Ishikawa (cell line): Measurements from ENCODE around the gene LYSMD4.

Experiments used
- CEBPB ChIP-seq: IDR thresholded peaks from 2 replicates; pipeline ENCODE4 v1.6.1; 2012
- CREB1 ChIP-seq: IDR thresholded peaks from 2 replicates; pipeline ENCODE4 v1.6.1; 2012; ENCODE audit warnings: low read depth
- EGR1 ChIP-seq: IDR thresholded peaks from 2 replicates; pipeline ENCODE4 v1.6.1; 2012
- EP300 ChIP-seq: IDR thresholded peaks from 2 replicates; pipeline ENCODE4 v1.6.1; 2012; ENCODE audit warnings: borderline replicate concordance
- NFIC ChIP-seq: IDR thresholded peaks from 2 replicates; pipeline ENCODE4 v1.6.1; 2012
- RAD21 ChIP-seq: IDR thresholded peaks from 2 replicates; pipeline ENCODE4 v1.6.1; 2012; ENCODE audit warnings: low read depth
- TAF1 ChIP-seq: IDR thresholded peaks from 2 replicates; pipeline ENCODE4 v1.6.1; 2012; ENCODE audit warnings: low read depth, mild to moderate bottlenecking
- TCF12 ChIP-seq: IDR thresholded peaks from 2 replicates; pipeline ENCODE4 v1.6.1; 2012; ENCODE audit warnings: low read depth
- TEAD4 ChIP-seq: IDR thresholded peaks from 2 replicates; pipeline ENCODE4 v1.6.1; 2012
- YY1 ChIP-seq: IDR thresholded peaks from 2 replicates; pipeline ENCODE4 v1.6.1; 2012; ENCODE audit warnings: low read depth
- ZBTB7A ChIP-seq: IDR thresholded peaks from 2 replicates; pipeline ENCODE4 v1.6.1; 2012; ENCODE audit warnings: low read depth
- TF ChIP-seq, protein P1 (sequence below): IDR thresholded peaks from 2 replicates; pipeline ENCODE4 v1.6.1; 2012
- TF ChIP-seq, protein P2 (sequence below): IDR thresholded peaks from 2 replicates; pipeline ENCODE4 v1.6.1; 2012; ENCODE audit warnings: low read depth, mild to moderate bottlenecking
- TF ChIP-seq, protein P3 (sequence below): IDR thresholded peaks from 2 replicates; pipeline ENCODE4 v1.6.1; 2012

Gene LYSMD4

DNA sequence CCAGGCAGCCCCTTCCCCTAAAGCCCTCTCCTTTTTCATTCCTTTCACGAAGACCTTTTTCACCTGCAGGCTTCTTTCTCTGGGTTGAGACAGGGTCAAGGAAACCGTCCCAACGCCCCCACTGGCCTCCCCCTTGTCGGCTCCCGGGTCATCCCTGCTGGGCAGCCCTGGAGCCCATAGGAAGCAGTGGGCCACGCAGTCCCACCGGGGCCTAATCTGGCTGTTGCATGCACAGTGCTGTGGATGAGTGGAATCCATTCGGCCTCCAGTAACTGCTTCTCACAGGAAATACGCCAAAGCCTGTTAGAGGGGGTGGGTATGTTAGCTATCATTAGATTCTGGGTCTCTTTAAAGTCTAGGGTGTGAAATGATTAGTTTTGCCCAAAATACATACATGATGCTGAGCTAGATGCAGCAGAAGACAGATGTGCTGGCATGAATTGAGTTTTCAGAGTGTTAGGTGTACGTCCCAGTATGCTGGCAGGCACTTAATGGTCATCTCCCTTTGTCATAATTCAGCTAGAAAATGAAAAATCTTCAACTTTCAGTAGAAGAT, 16.6 kb downstream of the LYSMD4 start:
- TF ChIP-seq TAF1 (no peak), RAD21 (no peak), YY1 (no peak), CREB1 (no peak), TEAD4 (no peak), EP300 (no peak)
- TF ChIP-seq, protein P1, sequence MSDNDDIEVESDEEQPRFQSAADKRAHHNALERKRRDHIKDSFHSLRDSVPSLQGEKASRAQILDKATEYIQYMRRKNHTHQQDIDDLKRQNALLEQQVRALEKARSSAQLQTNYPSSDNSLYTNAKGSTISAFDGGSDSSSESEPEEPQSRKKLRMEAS: no peak
- TF ChIP-seq, protein P2, sequence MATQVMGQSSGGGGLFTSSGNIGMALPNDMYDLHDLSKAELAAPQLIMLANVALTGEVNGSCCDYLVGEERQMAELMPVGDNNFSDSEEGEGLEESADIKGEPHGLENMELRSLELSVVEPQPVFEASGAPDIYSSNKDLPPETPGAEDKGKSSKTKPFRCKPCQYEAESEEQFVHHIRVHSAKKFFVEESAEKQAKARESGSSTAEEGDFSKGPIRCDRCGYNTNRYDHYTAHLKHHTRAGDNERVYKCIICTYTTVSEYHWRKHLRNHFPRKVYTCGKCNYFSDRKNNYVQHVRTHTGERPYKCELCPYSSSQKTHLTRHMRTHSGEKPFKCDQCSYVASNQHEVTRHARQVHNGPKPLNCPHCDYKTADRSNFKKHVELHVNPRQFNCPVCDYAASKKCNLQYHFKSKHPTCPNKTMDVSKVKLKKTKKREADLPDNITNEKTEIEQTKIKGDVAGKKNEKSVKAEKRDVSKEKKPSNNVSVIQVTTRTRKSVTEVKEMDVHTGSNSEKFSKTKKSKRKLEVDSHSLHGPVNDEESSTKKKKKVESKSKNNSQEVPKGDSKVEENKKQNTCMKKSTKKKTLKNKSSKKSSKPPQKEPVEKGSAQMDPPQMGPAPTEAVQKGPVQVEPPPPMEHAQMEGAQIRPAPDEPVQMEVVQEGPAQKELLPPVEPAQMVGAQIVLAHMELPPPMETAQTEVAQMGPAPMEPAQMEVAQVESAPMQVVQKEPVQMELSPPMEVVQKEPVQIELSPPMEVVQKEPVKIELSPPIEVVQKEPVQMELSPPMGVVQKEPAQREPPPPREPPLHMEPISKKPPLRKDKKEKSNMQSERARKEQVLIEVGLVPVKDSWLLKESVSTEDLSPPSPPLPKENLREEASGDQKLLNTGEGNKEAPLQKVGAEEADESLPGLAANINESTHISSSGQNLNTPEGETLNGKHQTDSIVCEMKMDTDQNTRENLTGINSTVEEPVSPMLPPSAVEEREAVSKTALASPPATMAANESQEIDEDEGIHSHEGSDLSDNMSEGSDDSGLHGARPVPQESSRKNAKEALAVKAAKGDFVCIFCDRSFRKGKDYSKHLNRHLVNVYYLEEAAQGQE: no peak

DNA sequence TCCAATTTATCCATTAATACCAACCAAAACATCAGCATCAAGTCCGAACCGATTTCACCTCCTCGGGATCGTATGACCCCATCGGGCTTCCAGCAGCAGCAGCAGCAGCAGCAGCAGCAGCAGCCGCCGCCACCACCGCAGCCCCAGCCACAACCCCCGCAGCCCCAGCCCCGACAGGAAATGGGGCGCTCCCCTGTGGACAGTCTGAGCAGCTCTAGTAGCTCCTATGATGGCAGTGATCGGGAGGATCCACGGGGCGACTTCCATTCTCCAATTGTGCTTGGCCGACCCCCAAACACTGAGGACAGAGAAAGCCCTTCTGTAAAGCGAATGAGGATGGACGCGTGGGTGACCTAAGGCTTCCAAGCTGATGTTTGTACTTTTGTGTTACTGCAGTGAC, 20.8 kb downstream of the LYSMD4 start:
- no peak for TF ChIP-seq CEBPB
- TF ChIP-seq YY1: no peak
- no peak for TF ChIP-seq TCF12
- TF ChIP-seq CREB1: no peak
- TF ChIP-seq TAF1: no peak

DNA sequence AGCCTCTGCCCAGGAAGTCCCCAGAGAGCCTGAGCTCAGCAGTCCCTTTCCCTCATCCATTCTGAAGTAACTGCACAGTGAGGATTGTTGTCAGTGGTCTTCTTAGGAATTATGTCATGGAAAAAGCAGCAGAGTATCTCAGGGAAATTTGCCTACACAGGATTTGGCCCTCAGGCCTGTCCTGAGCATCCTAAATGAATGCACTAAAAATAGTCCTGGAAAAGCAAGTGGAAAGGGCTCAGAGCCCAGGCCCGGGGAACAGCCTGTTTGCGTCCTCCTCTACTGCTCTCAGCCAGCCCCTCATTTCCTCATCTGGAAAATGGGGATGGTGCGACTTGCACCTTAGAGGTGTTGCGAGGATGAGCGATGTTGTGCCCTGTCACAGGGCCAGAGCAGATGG, 21.6 kb downstream of the LYSMD4 start:
- TF ChIP-seq EGR1: no peak

DNA sequence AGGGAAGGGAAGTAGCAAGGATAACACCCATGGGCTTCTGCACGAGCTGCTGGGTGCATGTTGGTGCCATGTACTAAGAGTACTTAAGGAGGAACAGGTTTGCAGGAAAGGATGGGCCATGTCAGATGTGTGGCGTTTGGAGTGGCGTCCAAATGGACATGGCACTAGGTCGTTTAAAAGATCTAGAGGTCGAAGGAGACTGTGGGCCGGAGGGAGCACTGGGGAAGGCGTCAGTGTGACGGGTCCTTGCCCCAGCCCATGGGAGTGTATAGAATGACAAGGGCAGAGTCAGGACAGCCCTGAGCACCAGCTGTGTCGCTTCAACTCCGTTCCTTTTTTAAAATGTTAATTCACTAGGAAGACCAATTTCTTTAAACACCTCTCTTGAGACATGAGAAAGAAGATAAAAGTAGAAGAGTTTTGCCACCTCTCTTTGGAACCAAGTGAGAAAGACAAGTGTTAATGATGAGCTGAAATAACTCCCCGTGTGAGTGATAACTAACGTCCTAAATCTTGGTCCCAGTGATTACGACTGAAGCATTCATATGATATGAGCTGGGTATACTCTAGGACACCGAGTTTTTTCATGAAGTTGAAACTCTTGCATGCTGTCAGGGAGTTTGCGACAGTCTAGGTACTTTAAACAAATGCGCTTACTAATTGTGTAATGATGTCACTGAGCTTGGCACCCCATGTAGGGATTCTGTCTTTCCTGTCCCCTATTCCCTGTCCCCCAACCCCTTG, 23.8 kb downstream of the LYSMD4 start:
- TF ChIP-seq ZBTB7A: no peak
- TF ChIP-seq YY1: no peak
- TF ChIP-seq, protein P2: no peak
- TF ChIP-seq TAF1: no peak
- no peak for TF ChIP-seq TCF12
- no peak for TF ChIP-seq NFIC
- no peak for TF ChIP-seq CEBPB
- TF ChIP-seq TEAD4: no peak
- no peak for TF ChIP-seq RAD21
- TF ChIP-seq, protein P1: no peak
- TF ChIP-seq, protein P3, sequence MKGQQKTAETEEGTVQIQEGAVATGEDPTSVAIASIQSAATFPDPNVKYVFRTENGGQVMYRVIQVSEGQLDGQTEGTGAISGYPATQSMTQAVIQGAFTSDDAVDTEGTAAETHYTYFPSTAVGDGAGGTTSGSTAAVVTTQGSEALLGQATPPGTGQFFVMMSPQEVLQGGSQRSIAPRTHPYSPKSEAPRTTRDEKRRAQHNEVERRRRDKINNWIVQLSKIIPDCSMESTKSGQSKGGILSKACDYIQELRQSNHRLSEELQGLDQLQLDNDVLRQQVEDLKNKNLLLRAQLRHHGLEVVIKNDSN: no peak

DNA sequence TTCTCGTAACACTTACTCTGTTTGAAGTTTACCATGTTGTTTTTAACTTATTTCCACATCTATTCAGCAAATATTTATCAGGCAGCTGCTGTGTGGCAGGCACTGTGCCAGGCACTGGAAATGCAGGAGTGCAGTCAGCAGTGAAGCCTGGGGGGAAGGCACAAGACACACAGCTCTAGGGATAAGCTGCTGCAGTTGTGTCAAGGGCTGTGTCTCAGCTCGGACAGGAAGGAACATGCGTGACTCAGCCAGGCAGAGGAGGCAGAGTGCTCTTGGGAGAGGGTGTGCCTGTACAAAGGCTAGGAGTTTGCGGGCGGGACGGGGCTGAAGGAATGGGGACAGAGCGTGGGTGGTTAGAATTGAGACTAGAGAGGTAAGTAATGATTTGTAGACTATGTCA, 24.7 kb downstream of the LYSMD4 start:
- no peak for TF ChIP-seq TCF12
- TF ChIP-seq TEAD4: no peak
- TF ChIP-seq NFIC: no peak
- no peak for TF ChIP-seq RAD21
- TF ChIP-seq TAF1: no peak
- no peak for TF ChIP-seq ZBTB7A
- TF ChIP-seq, protein P1: no peak
- no peak for TF ChIP-seq CREB1
- TF ChIP-seq, protein P2: no peak
- TF ChIP-seq CEBPB: no peak
- TF ChIP-seq EGR1: no peak
- no peak for TF ChIP-seq YY1
